Right lobe of liver (tissue), 6 donors: Measurements from ENCODE around the gene PLCE1. TPM values are rescaled to one million over a fixed set of nuclear protein-coding genes. Genes with fewer than 3 reads are reported as not detected.

ENCODE experiments used
- ATAC-seq, 4 donors: fragments of 200-7000 bp; cut with Tn5 transposase; one replicate each; pipeline ENCODE4 v1.9.1; 2020; ENCODE audit warnings: mild to moderate bottlenecking in 4 of 4, moderate library complexity in 4 of 4
- DNase-seq, 3 donors: peaks; one replicate each; pipeline ENCODE4 v3.0.0-alpha.2; 2020
- H3K27ac ChIP-seq, 3 donors: fragments of 200-600 bp; one replicate each; pipeline ENCODE4 v1.8.0; 2022
- H3K27me3 ChIP-seq, 2 donors: fragments of 200-600 bp; one replicate each; pipeline ENCODE4 v1.8.0; 2022
- H3K36me3 ChIP-seq, 4 donors: fragments of 200-600 bp; sonication (generic) in 1 of 4; one replicate each; pipeline versions ENCODE4 v1.5.1 to v1.8.0; 2017 to 2022; ENCODE audit warnings: control low read depth in 1 of 4
- H3K4me1 ChIP-seq, 4 donors: fragments of 200-600 bp; sonication (generic) in 1 of 4; one replicate each; pipeline versions ENCODE4 v1.5.1 to v1.8.0; 2017 to 2022; ENCODE audit warnings: control low read depth in 1 of 4
- H3K4me3 ChIP-seq, 3 donors: fragments of 200-600 bp; one replicate each; pipeline ENCODE4 v1.8.0; 2022
- H3K9me3 ChIP-seq, 4 donors: fragments of 200-600 bp; sonication (generic) in 1 of 4; one replicate each; pipeline versions ENCODE4 v1.5.1 to v1.8.0; 2017 to 2022; ENCODE audit warnings: control low read depth in 1 of 4
- CTCF ChIP-seq, 4 donors: fragments of 200-600 bp in 3 of 4; fragments of 450-650 bp in 1 of 4; IDR thresholded peaks; one replicate each; pipeline versions ENCODE4 v1.5.1 to v1.8.0; 2016 to 2022; ENCODE audit warnings: antibody characterized with exemption in 4 of 4, mild to moderate bottlenecking in 2 of 4
- POLR2A ChIP-seq: fragments of 450-650 bp; IDR thresholded peaks from one replicate; pipeline ENCODE4 v1.6.1; 2017; ENCODE audit warnings: antibody characterized with exemption, mild to moderate bottlenecking
- WGBS: methylation state at CpG from one replicate; pipeline ENCODE4 v1.1.6; 2018; ENCODE audit warnings: low coverage, low lambda C conversion rate; ENCODE audit not compliant: insufficient coverage; ENCODE audit errors: missing lambda C conversion rate; 5-methylcytosine and 5-hydroxymethylcytosine counted together
- intact Hi-C, 2 donors: fragments of 100-400 bp; cut with DNase I; formaldehyde crosslinking; loops; one replicate each; pipeline versions ENCODE4 v1.11.2 to v1.14.1; 2022
- total RNA-seq, 6 experiments: library from RNA; depleted of rRNA in 2 of 6; stranded (reverse); fragments of >200 nt in 2 of 6; fragmentation: NEBNext Ultra II Directional in 3 of 6; extraction: Animal tissue kit (Norgen Biotek cat#: 25700) in 3 of 6; gene quantifications; one replicate each; pipeline versions ENCODE4 v1.1.0 to v1.2.4, GENCODE V29; 2016 to 2023
- donor health status: DM: no; HTN: yes; CAD: no.
- donor health status: DM: no; HTN: no; CAD: no.
- donor health status: DM: no; HTN: no; CAD: no.
- donor health status: DM: no; HTN: yes; CAD: no.
- donor health status: DM: no; HTN: yes; CAD: no.

Gene PLCE1
- total RNA-seq, 6 experiments from 2014 or later, result 0.24 to 0.95 (median 0.55) TPM

GRCh38 chr10:94025806-94026205 lies 32.1 kb downstream of the PLCE1 start:
- no peaks in the 10 kb centered on the region for H3K27me3 ChIP-seq
- no peaks in the 10 kb centered on the region for H3K9me3 ChIP-seq
- WGBS, result 47% methylated on average over 1 of the region's 1 CpG
- DNase-seq (no peak), ATAC-seq (no peak)
- H3K27ac ChIP-seq, result no peak overlapping the region
- no peaks in the 10 kb centered on the region for H3K36me3 ChIP-seq
- no peak overlapping the region for H3K4me3 ChIP-seq
- no peak for TF ChIP-seq POLR2A
- no peak for TF ChIP-seq CTCF (IDR thresholded peaks at IDR 0.05)
- intact Hi-C loops, result no loop called here
- no peaks in the 10 kb centered on the region for H3K4me1 ChIP-seq

- no peak for DNase-seq
- ATAC-seq, result no peak
- Histone ChIP-seq H3K4me3 (no peak overlapping the region), H3K9me3 (no peaks in the 10 kb centered on the region), H3K36me3 (no peaks in the 10 kb centered on the region), H3K27ac (no peak overlapping the region), H3K27me3 (no peaks in the 10 kb centered on the region), H3K4me1 (no peaks in the 10 kb centered on the region)
- 28% methylated on average over 2 of the region's 2 CpGs for WGBS
- intact Hi-C loops, result no loop called here
- TF ChIP-seq POLR2A (no peak), CTCF (IDR thresholded peaks at IDR 0.05) (no peak)
These were observed 33.5 kb downstream of the PLCE1 start for GRCh38 chr10:94027197-94027596.

GRCh38 chr10:94029955-94030354 lies 36.2 kb downstream of the PLCE1 start:
- Histone ChIP-seq H3K27me3 (no peaks in the 10 kb centered on the region), H3K4me1 (no peaks in the 10 kb centered on the region), H3K36me3 (no peaks in the 10 kb centered on the region), H3K9me3 (no peaks in the 10 kb centered on the region), H3K27ac (no peak overlapping the region), H3K4me3 (no peak overlapping the region)
- no peak for TF ChIP-seq POLR2A
- no peak for TF ChIP-seq CTCF (IDR thresholded peaks at IDR 0.05)
- DNase-seq, result no peak
- ATAC-seq, result no peak
- intact Hi-C loops, result no loop called here

- DNase-seq (no peak), ATAC-seq (no peak)
- no peaks in the 10 kb centered on the region for H3K36me3 ChIP-seq
- TF ChIP-seq POLR2A (no peak), CTCF (IDR thresholded peaks at IDR 0.05) (no peak)
- no peak overlapping the region for H3K27ac ChIP-seq
- 65% methylated on average over 3 of the region's 3 CpGs for WGBS
- intact Hi-C loops, result no loop called here
- H3K4me1 ChIP-seq, result no peaks in the 10 kb centered on the region
- no peaks in the 10 kb centered on the region for H3K27me3 ChIP-seq
- no peak overlapping the region for H3K4me3 ChIP-seq
- H3K9me3 ChIP-seq, result no peaks in the 10 kb centered on the region
These were observed 42.4 kb downstream of the PLCE1 start for GRCh38 chr10:94035982-94036765.

- ATAC-seq (no peak), DNase-seq (no peak)
- Histone ChIP-seq H3K27ac (no peak overlapping the region), H3K4me1 (no peaks in the 10 kb centered on the region), H3K36me3 (no peaks in the 10 kb centered on the region), H3K4me3 (no peak overlapping the region), H3K27me3 (no peaks in the 10 kb centered on the region), H3K9me3 (no peaks in the 10 kb centered on the region)
- intact Hi-C loops, result no loop called here
- no peak for TF ChIP-seq POLR2A
- no peak for TF ChIP-seq CTCF (IDR thresholded peaks at IDR 0.05)
- WGBS, result 33% methylated on average over 1 of the region's 1 CpG
These were observed 43.0 kb downstream of the PLCE1 start for GRCh38 chr10:94036766-94037033.
